K562 (cell line): ENCODE results near the gene ARPP21. TPM values are rescaled to one million over a fixed set of nuclear protein-coding genes. Genes with fewer than 3 reads are reported as not detected.

Experiments used
- ATAC-seq: fragments of 200-7000 bp; cut with Tn5 transposase; 3 replicates; pipeline ENCODE4 v1.9.1; 2020; ENCODE audit warnings: moderate library complexity
- BruUV-seq: library from RNA; stranded (reverse); fragments of 400-500 nt; replicated peaks from 2 replicates; lab custom pipeline; 2021; lab: Mats Ljungman, UMichigan
- CTCF ChIA-PET: fragments of 300-600 bp; formaldehyde crosslinking; extraction: SDS; loops from one replicate; lab custom pipeline; 2021; ENCODE audit warnings: low intra/inter-chr PET ratio; lab: Yijun Ruan, JAX
- POLR2A ChIA-PET: fragments of 300-600, 350-650 bp; sonication (Branson Sonifier 250); formaldehyde crosslinking; extraction: SDS; loops from one replicate; lab custom pipeline; 2021; ENCODE audit warnings: antibody characterized with exemption, inconsistent platforms; lab: Yijun Ruan, JAX
- DNase-seq, 4 experiments: peaks; one replicate each; pipeline versions ENCODE4 v3.0.0 to v3.0.0-alpha.2; 2011 to 2018; ENCODE audit warnings: low spot score in 3 of 4, mixed read lengths in 3 of 4; ENCODE audit errors: extremely low read depth in 1 of 4
- FAIRE-seq: peaks from 2 replicates; lab custom pipeline; 2011; peaks lifted over from hg19 to GRCh38; lab: Jason Lieb, UNC
- H2AFZ ChIP-seq: 2 replicates; pipeline ENCODE4 v1.6.0; 2011; ENCODE audit warnings: low read depth, low read length, control low read depth, inconsistent platforms
- H3K27ac ChIP-seq: fragments of 200-600 bp; 3 replicates; pipeline ENCODE4 v1.8.0; 2011; ENCODE audit warnings: low read depth, mild to moderate bottlenecking, control low read depth, inconsistent platforms, low read length, moderate library complexity, mixed read lengths; ENCODE audit errors: extremely low read depth
- H3K27me3 ChIP-seq, 2 experiments: fragments of 300-600 bp in 1 of 2; 2 replicates in 1 of 2; 3 replicates in 1 of 2; pipeline versions ENCODE4 v1.6.0 to v1.8.0; 2011; ENCODE audit warnings: inconsistent platforms in 2 of 2, low read length in 2 of 2, mild to moderate bottlenecking in 1 of 2, mixed read lengths in 1 of 2, moderate library complexity in 1 of 2; ENCODE audit not compliant: control insufficient read depth in 2 of 2, insufficient read depth in 2 of 2
- H3K36me3 ChIP-seq: fragments of 300-600 bp; 3 replicates; pipeline ENCODE4 v1.8.0; 2011; ENCODE audit warnings: mild to moderate bottlenecking, low read length, inconsistent platforms; ENCODE audit not compliant: control insufficient read depth, insufficient read depth
- H3K4me1 ChIP-seq, 2 experiments: fragments of 200-600 bp in 1 of 2; replicated peaks in 1 of 2; 2 replicates in 1 of 2; 3 replicates in 1 of 2; pipeline versions ENCODE4 v1.5.1 to v1.8.0; 2011; ENCODE audit warnings: inconsistent platforms in 2 of 2, low read length in 2 of 2, mild to moderate bottlenecking in 1 of 2, mixed read lengths in 1 of 2, moderate library complexity in 1 of 2; ENCODE audit not compliant: control insufficient read depth in 2 of 2, insufficient read depth in 2 of 2
- H3K4me2 ChIP-seq: 2 replicates; pipeline ENCODE4 v1.6.1; 2011; ENCODE audit warnings: low read length, control low read depth, inconsistent platforms, mixed read lengths; ENCODE audit not compliant: insufficient read depth
- H3K4me3 ChIP-seq: fragments of 200-600 bp; sonication (generic), shearing (Covaris generic); 2 replicates; pipeline ENCODE4 v1.5.1; 2016; ENCODE audit warnings: control low read depth, inconsistent platforms
- H3K79me2 ChIP-seq: fragments of 200-600 bp; 3 replicates; pipeline ENCODE4 v1.8.0; 2011; ENCODE audit warnings: low read length, inconsistent platforms; ENCODE audit not compliant: control insufficient read depth, insufficient read depth
- H3K9ac ChIP-seq, 2 experiments: 2 replicates each; pipeline versions ENCODE4 v1.6.0 to v1.6.1; 2011; ENCODE audit warnings: low read depth in 2 of 2, low read length in 2 of 2, control low read depth in 1 of 2, inconsistent platforms in 1 of 2, mild to moderate bottlenecking in 1 of 2, mixed read lengths in 1 of 2; ENCODE audit not compliant: insufficient read depth in 1 of 2
- H3K9me1 ChIP-seq: one replicate; pipeline ENCODE4 v1.6.0; 2011; ENCODE audit warnings: inconsistent platforms, mild to moderate bottlenecking, low read length, moderate library complexity; ENCODE audit not compliant: control insufficient read depth, insufficient read depth
- H3K9me3 ChIP-seq: replicated peaks from 2 replicates; pipeline ENCODE4 v1.5.1; 2011; ENCODE audit warnings: low read depth, low read length, inconsistent platforms; ENCODE audit not compliant: control insufficient read depth, insufficient read depth
- H4K20me1 ChIP-seq: replicated peaks from 2 replicates; pipeline ENCODE4 v1.6.1; 2011; ENCODE audit warnings: low read length, inconsistent platforms, mixed read lengths; ENCODE audit not compliant: control insufficient read depth, insufficient read depth
- BCOR ChIP-seq: fragments of 450-650 bp; IDR thresholded peaks from 2 replicates; pipeline ENCODE4 v1.6.1; 2016
- EP300 ChIP-seq: IDR thresholded peaks from 2 replicates; pipeline ENCODE4 v1.6.1; 2012; ENCODE audit warnings: low read length, improper control_type of control experiment
- NR4A1 ChIP-seq, 2 experiments: fragments of 250-450 bp in 1 of 2; fragments of 450-650 bp in 1 of 2; sonication (Bioruptor Pico) in 1 of 2; IDR thresholded peaks; 2 replicates each; pipeline versions ENCODE4 v1.4.0 to v1.6.1; 2016 to 2020; ENCODE audit warnings: mild to moderate bottlenecking in 2 of 2, missing compliant biosample characterization in 1 of 2, missing genetic modification characterization in 1 of 2, moderate library complexity in 1 of 2
- OTX1 ChIP-seq: fragments of 450-650 bp; formaldehyde crosslinking; IDR thresholded peaks from 2 replicates; pipeline ENCODE4 v1.4.0; 2022; ENCODE audit warnings: mild to moderate bottlenecking
- ZNF24 ChIP-seq: fragments of 450-650 bp; IDR thresholded peaks from 2 replicates; pipeline ENCODE4 v1.6.1; 2016
- ZNF311 ChIP-seq: fragments of 250-450 bp; sonication (Bioruptor Pico); IDR thresholded peaks from 2 replicates; pipeline ENCODE4 v1.4.0; 2020; ENCODE audit warnings: mild to moderate bottlenecking, moderate library complexity
- WGBS: fragments of 100-300 bp; shearing (Covaris generic); methylation state at CpG from one replicate; pipeline ENCODE4 v1.1.6; 2016; ENCODE audit warnings: low coverage, mixed read lengths; ENCODE audit not compliant: insufficient coverage; ENCODE audit errors: missing lambda C conversion rate; 5-methylcytosine and 5-hydroxymethylcytosine counted together
- in situ Hi-C: fragments of 300-500 bp; cut with MboI; formaldehyde crosslinking; loops from 4 replicates; pipeline ENCODE4 v1.15.0; 2018; ENCODE audit warnings: inconsistent platforms, mixed read lengths
- intact Hi-C: fragments of 100-400 bp; cut with micrococcal nuclease; formaldehyde crosslinking; loops from 2 replicates; pipeline ENCODE4 v1.14.2; 2022
- polyA plus RNA-seq, 8 experiments: library from polyadenylated mRNA; depleted of rRNA in 4 of 8; stranded (reverse) in 5 of 8; unstranded in 3 of 8; fragments of >200 nt; fragmentation: Nextera tagmentation in 2 of 8; fragmentation: Illumina TruSeq in 1 of 8; extraction: Ambion mirVana in 2 of 8; extraction: Trizol in 1 of 8; gene quantifications; 2 replicates each; pipeline versions ENCODE4 v1.2.1 to v1.2.3, GENCODE V29; 2011 to 2014; ENCODE audit warnings: inconsistent platforms in 1 of 8, missing spikeins in 1 of 8
- total RNA-seq, 7 experiments: library from RNA; depleted of rRNA in 6 of 7; stranded (reverse); fragments of >200 nt in 6 of 7; fragmentation: Illumina TruSeq in 2 of 7; extraction: Trizol in 2 of 7; gene quantifications; 2 replicates each; pipeline versions ENCODE4 v1.2.1 to v1.2.3, GENCODE V29; 2011 to 2021; ENCODE audit warnings: low replicate concordance in 1 of 7
- TF ChIP-seq, protein P1 (sequence below): sonication (generic); formaldehyde crosslinking; IDR thresholded peaks from 2 replicates; pipeline ENCODE4 v1.8.0; 2022; ENCODE audit warnings: mild to moderate bottlenecking, low read depth, missing genetic modification reagents
- TF ChIP-seq, protein P2 (sequence below): IDR thresholded peaks from 3 replicates; pipeline ENCODE4 v1.6.1; 2011; ENCODE audit warnings: borderline replicate concordance, mild to moderate bottlenecking; ENCODE audit not compliant: insufficient read length, insufficient read depth
- TF ChIP-seq, protein P3 (sequence below): fragments of 200-400 bp; formaldehyde crosslinking; IDR thresholded peaks from 2 replicates; pipeline ENCODE4 v1.6.1; 2017; ENCODE audit warnings: mild to moderate bottlenecking, low read depth, low read length, moderate library complexity
- TF ChIP-seq, protein P4 (sequence below): sonication (generic); formaldehyde crosslinking; IDR thresholded peaks from 2 replicates; pipeline ENCODE4 v1.8.0; 2022; ENCODE audit warnings: mild to moderate bottlenecking, missing genetic modification reagents
- TF ChIP-seq, protein P5 (sequence below): fragments of 450-650 bp; formaldehyde crosslinking; IDR thresholded peaks from 2 replicates; pipeline ENCODE4 v1.4.0; 2020; ENCODE audit warnings: mild to moderate bottlenecking, moderate library complexity
- TF ChIP-seq, protein P6 (sequence below): fragments of 250-450 bp; sonication (Bioruptor Pico); IDR thresholded peaks from 2 replicates; pipeline ENCODE4 v1.5.0; 2021
- TF ChIP-seq, protein P7 (sequence below): fragments of 450-650 bp; IDR thresholded peaks from 2 replicates; pipeline ENCODE4 v1.6.1; 2016; ENCODE audit warnings: low read depth, mild to moderate bottlenecking, moderate library complexity

ARPP21 gene
- total and polyA plus RNA-seq, 9 of the 15 experiments (the other 6 are each of a cell fraction or from before 2014, with no cell fraction given), result not detected

DNA sequence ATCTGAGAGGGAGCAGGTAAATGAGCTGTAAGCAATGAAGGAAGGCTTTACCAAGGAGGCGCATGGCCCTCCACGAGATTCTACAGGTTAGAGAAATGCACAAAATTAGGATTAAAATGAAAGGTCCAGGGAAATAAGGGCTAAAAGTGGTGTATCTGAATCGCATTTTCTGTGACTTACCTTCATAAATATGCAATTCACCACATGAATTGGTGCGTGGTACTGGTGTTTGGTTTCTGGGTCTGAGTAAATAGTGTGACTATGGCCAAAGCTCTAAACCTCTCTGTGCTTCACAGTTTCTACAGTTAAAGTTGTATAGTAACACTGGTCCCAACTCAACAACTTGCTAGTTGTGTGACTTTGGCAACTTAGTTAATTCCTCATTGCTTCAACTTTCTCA lies 8.1 kb downstream of the ARPP21 start:
- Histone ChIP-seq H3K27ac (no peak overlapping the region), H3K4me2 (no peak overlapping the region), H3K4me1 (no peaks in the 10 kb centered on the region), H3K9me1 (no peaks in the 10 kb centered on the region), H3K9me3 (no peaks in the 10 kb centered on the region), H2AFZ (no peak overlapping the region), H3K4me3 (no peak overlapping the region), H3K79me2 (no peaks in the 10 kb centered on the region), H3K9ac (no peak overlapping the region), H3K36me3 (no peaks in the 10 kb centered on the region), H3K27me3 (no peaks in the 10 kb centered on the region), H4K20me1 (no peaks in the 10 kb centered on the region)
- intact Hi-C loops, result no loop called here
- CTCF ChIA-PET, result no interaction called here
- POLR2A ChIA-PET, result no interaction called here
- TF ChIP-seq EP300, result no peak
- no peak for TF ChIP-seq BCOR
- TF ChIP-seq, protein P1, sequence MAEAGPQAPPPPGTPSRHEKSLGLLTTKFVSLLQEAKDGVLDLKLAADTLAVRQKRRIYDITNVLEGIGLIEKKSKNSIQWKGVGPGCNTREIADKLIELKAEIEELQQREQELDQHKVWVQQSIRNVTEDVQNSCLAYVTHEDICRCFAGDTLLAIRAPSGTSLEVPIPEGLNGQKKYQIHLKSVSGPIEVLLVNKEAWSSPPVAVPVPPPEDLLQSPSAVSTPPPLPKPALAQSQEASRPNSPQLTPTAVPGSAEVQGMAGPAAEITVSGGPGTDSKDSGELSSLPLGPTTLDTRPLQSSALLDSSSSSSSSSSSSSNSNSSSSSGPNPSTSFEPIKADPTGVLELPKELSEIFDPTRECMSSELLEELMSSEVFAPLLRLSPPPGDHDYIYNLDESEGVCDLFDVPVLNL, result no peak
- TF ChIP-seq, protein P2, sequence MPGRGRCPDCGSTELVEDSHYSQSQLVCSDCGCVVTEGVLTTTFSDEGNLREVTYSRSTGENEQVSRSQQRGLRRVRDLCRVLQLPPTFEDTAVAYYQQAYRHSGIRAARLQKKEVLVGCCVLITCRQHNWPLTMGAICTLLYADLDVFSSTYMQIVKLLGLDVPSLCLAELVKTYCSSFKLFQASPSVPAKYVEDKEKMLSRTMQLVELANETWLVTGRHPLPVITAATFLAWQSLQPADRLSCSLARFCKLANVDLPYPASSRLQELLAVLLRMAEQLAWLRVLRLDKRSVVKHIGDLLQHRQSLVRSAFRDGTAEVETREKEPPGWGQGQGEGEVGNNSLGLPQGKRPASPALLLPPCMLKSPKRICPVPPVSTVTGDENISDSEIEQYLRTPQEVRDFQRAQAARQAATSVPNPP, result no peak
- no peak for TF ChIP-seq OTX1 (CRISPR knock-in tag)
- TF ChIP-seq, protein P3, sequence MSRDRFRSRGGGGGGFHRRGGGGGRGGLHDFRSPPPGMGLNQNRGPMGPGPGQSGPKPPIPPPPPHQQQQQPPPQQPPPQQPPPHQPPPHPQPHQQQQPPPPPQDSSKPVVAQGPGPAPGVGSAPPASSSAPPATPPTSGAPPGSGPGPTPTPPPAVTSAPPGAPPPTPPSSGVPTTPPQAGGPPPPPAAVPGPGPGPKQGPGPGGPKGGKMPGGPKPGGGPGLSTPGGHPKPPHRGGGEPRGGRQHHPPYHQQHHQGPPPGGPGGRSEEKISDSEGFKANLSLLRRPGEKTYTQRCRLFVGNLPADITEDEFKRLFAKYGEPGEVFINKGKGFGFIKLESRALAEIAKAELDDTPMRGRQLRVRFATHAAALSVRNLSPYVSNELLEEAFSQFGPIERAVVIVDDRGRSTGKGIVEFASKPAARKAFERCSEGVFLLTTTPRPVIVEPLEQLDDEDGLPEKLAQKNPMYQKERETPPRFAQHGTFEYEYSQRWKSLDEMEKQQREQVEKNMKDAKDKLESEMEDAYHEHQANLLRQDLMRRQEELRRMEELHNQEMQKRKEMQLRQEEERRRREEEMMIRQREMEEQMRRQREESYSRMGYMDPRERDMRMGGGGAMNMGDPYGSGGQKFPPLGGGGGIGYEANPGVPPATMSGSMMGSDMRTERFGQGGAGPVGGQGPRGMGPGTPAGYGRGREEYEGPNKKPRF, result no peak
- TF ChIP-seq, protein P4, sequence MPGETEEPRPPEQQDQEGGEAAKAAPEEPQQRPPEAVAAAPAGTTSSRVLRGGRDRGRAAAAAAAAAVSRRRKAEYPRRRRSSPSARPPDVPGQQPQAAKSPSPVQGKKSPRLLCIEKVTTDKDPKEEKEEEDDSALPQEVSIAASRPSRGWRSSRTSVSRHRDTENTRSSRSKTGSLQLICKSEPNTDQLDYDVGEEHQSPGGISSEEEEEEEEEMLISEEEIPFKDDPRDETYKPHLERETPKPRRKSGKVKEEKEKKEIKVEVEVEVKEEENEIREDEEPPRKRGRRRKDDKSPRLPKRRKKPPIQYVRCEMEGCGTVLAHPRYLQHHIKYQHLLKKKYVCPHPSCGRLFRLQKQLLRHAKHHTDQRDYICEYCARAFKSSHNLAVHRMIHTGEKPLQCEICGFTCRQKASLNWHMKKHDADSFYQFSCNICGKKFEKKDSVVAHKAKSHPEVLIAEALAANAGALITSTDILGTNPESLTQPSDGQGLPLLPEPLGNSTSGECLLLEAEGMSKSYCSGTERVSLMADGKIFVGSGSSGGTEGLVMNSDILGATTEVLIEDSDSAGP, result no peak
- no peak for TF ChIP-seq ZNF24
- TF ChIP-seq, protein P5, sequence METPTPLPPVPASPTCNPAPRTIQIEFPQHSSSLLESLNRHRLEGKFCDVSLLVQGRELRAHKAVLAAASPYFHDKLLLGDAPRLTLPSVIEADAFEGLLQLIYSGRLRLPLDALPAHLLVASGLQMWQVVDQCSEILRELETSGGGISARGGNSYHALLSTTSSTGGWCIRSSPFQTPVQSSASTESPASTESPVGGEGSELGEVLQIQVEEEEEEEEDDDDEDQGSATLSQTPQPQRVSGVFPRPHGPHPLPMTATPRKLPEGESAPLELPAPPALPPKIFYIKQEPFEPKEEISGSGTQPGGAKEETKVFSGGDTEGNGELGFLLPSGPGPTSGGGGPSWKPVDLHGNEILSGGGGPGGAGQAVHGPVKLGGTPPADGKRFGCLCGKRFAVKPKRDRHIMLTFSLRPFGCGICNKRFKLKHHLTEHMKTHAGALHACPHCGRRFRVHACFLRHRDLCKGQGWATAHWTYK (CRISPR knock-in tag), result no peak
- no peak for TF ChIP-seq NR4A1 (CRISPR knock-in tag; IDR thresholded peaks at IDR 0.05)
- TF ChIP-seq NR4A1 (tag; IDR thresholded peaks at IDR 0.05), result no peak
- TF ChIP-seq, protein P6, sequence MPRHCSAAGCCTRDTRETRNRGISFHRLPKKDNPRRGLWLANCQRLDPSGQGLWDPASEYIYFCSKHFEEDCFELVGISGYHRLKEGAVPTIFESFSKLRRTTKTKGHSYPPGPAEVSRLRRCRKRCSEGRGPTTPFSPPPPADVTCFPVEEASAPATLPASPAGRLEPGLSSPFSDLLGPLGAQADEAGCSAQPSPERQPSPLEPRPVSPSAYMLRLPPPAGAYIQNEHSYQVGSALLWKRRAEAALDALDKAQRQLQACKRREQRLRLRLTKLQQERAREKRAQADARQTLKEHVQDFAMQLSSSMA, result no peak
- TF ChIP-seq, protein P7, sequence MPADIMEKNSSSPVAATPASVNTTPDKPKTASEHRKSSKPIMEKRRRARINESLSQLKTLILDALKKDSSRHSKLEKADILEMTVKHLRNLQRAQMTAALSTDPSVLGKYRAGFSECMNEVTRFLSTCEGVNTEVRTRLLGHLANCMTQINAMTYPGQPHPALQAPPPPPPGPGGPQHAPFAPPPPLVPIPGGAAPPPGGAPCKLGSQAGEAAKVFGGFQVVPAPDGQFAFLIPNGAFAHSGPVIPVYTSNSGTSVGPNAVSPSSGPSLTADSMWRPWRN, result no peak
- TF ChIP-seq ZNF311 (CRISPR knock-in tag), result no peak
- BruUV-seq, result no TSS peak
- no peak for FAIRE-seq
- WGBS, result 0% methylated on average over 4 of the region's 4 CpGs
- in situ Hi-C loops, result no loop called here
- DNase-seq, result no peak
- no peak for ATAC-seq
